GM12892 (cell line): Measurements from ENCODE around the gene NOVA2.

ENCODE experiments used
- DNase-seq: peaks from one replicate; pipeline ENCODE4 v3.0.0; 2011; ENCODE audit not compliant: insufficient read length
- FAIRE-seq: peaks from 2 replicates; lab custom pipeline; 2011; peaks lifted over from hg19 to GRCh38; lab: Jason Lieb, UNC
- POLR2A ChIP-seq: IDR thresholded peaks from 2 replicates; pipeline ENCODE4 v1.6.1; 2011; ENCODE audit warnings: low read depth, low read length, control low read depth
- POLR2AphosphoS5 ChIP-seq: IDR thresholded peaks from 2 replicates; pipeline ENCODE4 v1.6.1; 2011; ENCODE audit warnings: low read depth, low read length, control low read depth
- TAF1 ChIP-seq: IDR thresholded peaks from 2 replicates; pipeline ENCODE4 v1.6.1; 2011; ENCODE audit warnings: low read depth, mild to moderate bottlenecking, control low read depth, low read length, borderline replicate concordance

The NOVA2 gene

DNA sequence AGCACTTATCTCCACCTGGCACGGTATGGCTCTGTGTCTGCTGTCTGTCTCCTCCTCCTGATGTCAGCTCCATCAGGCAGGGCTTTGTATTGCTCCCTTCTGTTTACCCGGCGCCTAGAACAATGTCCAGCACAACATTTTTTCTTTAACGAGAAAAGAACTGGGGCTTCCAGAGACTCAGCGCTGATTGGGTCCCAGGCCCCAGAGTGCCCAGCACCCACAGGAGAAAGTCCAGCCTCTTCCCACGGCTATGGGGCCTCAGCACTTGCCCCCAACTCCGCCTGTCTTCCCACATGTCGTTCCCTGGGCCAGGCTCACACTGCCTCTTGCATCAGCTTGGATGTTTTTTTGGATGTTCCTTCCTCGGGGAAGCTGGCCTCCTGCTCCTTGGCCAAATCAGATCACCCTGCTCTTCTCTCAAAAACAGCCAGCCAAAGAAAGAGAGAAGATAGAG, 78.1 kb downstream of the NOVA2 start:
- no peak for FAIRE-seq
- no peak for DNase-seq
- no peak for TF ChIP-seq POLR2AphosphoS5
- TF ChIP-seq POLR2A: no peak
- TF ChIP-seq TAF1: no peak

DNA sequence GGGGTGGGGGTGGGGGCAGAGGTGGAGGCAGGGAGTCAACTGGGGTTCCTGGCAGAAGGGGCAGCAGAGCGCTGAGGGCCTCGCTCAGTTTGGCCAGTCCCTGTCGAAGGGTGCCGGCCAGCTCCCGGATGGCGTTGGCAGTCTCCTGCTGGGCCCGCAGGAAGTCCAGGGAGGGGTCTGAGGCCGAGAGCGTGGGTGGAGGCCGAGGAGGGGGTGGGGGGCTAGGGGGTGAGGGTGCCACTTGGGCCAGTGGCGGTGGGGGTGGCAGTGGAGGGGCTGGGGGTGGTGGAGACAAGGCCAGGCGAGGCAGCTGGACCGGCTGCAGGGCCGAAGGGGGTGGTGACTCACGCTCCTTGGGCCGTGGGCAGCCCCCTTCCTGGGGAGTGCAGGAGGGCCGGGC, 82.8 kb downstream of the NOVA2 start:
- TF ChIP-seq POLR2A (no peak), POLR2AphosphoS5 (no peak), TAF1 (no peak)
- no peak for FAIRE-seq

DNA sequence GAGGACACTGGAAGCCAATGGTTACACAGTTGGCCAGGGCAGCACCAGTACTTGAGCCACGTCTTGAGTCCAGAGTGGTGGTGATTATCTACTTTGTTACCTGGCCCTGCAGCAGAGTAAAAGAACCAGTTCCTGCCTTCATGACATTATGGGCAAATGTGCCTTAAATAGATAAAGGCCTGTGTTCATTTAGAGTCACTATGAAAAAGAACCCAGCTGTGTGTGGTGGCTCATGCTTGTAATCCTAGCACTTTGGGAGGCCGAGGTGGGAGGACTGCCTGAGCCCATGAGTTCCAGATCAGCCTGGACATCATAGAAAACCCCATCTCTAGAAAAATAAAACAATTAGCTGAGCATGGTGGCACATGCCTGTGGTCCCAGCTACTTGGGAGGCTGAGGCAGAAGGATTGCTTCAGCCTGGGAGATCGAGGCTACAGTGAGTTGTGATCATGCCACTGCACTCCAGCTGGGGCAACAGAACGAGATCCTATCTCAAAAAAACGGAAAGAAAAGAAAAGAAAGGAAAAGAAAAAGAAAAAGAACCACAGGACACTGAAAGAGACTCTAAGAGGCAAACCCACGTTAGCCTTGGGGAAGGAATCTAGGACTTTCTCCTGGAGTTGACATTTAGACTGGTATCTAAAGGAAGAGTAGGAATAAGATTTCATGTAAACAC, 84.3 kb downstream of the NOVA2 start:
- no peak for DNase-seq
- no peak for TF ChIP-seq POLR2AphosphoS5
- no peak for TF ChIP-seq POLR2A
- TF ChIP-seq TAF1: no peak
- FAIRE-seq: no peak

More for the DNA sequence above, 82.8 kb downstream of the NOVA2 start:
- no peak for DNase-seq

DNA sequence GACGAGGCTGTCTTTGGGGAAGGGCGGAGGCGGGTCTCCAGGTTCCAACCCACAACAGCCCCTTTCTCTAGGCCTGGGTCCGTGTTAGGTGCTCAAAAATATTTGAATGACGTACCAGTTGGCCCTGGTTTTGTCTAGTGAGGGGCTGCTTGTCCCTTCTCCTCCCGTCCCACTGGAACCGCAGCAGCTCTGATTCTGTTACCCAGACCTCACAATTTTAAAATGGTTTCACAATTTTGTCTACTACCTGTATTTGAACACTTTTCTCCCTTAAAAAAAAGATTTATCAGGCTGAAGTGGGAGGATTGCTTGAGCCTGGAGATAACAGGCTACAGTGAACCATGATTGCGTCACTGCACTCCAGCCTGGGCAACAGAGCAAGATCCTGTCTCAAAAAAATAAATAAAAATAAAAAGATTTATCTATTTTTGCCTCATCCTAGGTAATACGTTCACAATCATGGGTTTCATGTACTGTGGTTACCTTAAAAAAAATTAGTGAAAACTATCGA, 86.4 kb downstream of the NOVA2 start:
- DNase-seq: no peak
- FAIRE-seq: no peak
- no peak for TF ChIP-seq TAF1
- no peak for TF ChIP-seq POLR2A

DNA sequence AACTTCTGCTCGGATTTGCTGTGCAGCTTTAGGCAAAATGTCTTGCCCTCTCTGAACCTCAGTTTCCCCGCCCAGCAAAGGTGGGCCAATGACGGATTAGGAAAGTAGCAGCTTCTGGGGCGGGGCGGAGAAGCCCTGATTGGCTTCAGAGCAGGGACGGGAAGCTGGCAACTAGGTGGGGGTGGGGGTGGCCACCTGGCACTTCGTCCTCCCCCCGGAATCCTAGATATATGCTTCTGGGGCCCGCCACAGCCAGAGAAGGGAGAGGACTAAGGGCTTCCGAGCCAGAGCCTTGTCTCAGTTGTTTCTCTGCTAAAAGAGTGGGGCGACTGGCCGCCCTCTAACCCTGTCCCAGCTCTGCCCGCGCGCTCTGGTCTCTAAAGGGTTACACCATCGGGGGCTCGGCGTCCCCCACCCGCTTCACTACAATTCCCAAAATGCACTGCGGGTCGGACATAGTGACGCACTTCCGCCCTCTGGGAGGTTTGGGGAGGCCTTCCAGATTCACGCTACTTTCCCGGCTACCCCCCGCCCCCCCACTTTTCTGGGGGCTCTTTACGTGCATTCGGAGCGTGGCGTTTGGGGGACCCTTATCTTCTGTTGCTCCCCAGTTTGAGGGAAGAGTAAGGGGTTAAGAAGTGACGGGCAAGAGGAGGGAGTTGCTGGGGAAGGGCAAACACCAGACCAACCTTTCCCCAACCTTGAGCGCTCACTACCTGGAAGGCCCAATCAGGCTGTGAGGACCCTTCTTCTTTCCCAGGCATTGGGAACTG, 87.1 kb downstream of the NOVA2 start:
- peak; percentile 92 for DNase-seq
- FAIRE-seq: peak; percentile 99
- TF ChIP-seq POLR2A: peak; percentile 27; the same call in 1 of the 2 replicates
- TF ChIP-seq TAF1: no peak; the same call in 1 of the 2 replicates

DNA sequence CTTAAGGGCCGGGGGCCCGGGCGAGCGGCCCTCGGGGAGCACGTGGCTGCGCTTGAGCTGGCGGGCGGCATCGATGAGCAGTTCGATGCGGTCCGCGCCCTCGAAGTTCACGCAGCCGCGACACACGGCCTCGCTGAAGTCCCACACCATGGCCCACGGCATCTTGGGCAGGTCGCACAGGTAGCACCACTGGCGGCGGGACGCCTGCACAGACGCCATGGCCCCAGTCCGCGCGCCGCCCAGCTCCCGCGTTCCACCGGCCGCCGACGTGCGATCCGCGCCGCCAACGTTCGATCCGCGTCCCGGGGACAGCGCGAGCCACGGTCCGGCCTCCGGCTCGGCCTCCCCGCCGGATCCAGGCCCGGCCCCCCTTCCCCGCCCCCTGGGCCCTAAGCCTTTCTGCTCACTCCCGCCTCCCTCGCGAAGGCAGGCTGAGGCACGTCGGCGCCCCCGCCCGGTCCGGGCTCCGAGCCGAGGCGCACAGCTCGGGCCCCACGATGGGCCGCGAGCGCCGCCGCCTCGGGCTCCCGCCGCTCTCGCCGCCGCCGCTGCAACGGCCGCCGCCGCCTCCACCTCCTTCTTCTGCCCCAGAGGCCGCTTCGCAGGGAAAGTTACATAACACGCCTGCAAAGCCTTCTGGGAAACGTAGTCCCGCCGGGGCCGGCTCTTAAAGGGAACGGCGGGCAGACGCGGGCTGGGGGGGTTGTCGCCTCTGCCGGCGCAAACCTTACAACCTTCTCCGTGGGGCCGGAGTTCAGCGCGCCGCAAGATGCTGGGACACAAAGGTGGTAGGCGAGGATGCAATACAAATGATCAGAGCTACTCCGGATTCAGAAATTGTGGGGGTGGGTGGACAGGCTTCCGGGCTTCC, 87.9 kb downstream of the NOVA2 start, which contains the start of gene IRF2BP1:
TSS of gene IRF2BP1 (minus strand) at position 586 of the 871 bp plus-strand sequence. CDS start at position 219, 367 bp downstream.
- DNase-seq: peak; percentile 85
- TF ChIP-seq POLR2AphosphoS5 (no peak), POLR2A (peak; percentile 44; the same call in 1 of the 2 replicates)
- no peak for FAIRE-seq

DNA sequence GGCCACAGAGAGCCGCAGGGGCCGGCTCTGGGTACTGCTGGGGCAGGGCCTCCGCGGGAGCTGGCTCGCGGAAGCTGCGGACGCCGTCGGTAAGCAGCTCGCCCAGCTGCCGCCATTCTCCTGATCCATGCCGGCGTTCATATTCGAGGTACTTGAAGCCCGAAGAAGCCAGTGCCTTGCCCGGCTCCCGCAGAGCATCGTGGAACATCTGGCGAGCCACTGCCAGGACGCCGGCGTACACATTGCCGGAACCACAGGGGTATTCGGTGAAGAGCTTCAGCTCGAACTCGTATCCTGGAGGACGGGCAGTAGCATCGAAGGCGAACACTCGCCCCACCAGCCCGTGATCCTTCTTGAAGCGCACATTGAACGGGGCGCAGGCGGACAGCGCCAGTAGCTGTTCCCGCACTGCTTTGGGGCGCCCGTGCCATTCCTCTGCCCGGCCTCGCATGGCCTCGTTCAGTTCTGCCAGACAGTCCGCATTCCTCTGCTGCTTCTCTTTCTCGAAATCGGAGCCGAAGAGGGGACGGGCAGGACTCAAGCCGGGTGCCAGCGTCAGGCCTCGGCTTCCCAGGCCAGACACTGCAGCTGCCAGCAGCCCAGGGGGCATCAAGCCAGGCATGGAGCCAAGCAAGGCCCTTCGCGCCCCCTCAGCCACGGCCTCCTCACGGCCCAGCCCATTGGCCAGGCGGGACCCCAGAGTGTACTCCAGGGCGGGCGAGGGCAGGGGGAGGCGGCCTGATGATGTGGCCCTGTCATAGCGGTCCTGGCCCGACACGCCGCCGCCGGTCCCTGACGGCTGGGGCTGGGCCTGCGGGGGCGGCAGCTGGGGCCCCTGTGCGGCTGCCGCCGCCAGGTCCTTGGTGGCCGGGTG, 88.7 kb downstream of the NOVA2 start:
- no peak for FAIRE-seq
- peak; percentile 38 for DNase-seq
- TF ChIP-seq POLR2AphosphoS5: no peak
- TF ChIP-seq POLR2A: no peak
- no peak for TF ChIP-seq TAF1

DNA sequence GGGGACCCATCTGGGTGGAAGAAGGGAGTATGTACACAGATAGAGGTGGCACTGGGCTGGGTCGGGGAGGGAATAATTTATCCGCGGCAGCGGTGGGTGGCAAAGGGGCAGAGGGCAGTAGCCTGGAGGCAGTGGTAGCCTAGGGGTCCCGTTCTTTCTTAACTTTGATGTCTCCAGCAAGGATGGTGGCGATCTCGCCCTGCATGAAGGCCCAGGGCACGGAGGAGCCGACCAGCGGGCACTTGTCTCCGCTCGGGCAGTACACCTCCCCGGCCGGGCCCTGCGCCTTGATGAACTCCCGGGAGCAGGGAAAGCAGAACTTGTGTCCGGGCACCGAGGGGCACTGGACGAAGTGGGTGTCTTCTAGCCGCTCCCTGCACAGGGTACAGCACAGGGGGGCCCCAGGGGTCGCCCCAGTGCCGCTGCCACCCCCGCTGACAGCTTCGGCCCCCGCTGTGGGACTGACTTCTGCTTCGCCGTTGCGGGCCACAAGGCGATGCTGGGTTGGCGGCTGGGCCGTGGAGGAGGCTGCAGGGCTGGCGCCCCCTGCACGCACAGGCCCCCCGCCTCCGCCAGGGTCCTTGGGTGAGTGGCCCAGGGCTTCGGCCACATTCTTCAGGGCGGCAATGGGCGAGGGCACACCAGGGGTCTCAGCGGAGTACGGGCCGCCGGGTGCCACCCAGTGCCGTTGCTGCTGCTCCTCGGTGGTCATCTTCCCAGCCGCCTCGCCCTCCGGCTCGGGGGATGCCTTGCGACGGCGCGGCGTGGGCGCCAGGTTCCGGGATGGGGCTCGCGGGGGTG, 89.6 kb downstream of the NOVA2 start:
- DNase-seq (no peak), FAIRE-seq (no peak)
- no peak for TF ChIP-seq POLR2A
- no peak for TF ChIP-seq POLR2AphosphoS5
- TF ChIP-seq TAF1: no peak
